LNCaP clone FGC (cell line): ENCODE data around the gene FAH.

Source experiments
- DNase-seq: peaks from one replicate; pipeline ENCODE4 v3.0.0-alpha.2; 2011; ENCODE audit warnings: low read depth
- H3K4me3 ChIP-seq: 2 replicates; pipeline ENCODE4 v1.5.1; 2011; ENCODE audit warnings: mild to moderate bottlenecking, low read depth, low read length, control low read depth
- TF ChIP-seq, protein P1 (sequence below): IDR thresholded peaks from 2 replicates; pipeline ENCODE4 v1.5.1; 2012; ENCODE audit warnings: mild to moderate bottlenecking; ENCODE audit not compliant: control insufficient read depth, insufficient read depth; ENCODE audit errors: extremely low read depth

FAH gene

DNA sequence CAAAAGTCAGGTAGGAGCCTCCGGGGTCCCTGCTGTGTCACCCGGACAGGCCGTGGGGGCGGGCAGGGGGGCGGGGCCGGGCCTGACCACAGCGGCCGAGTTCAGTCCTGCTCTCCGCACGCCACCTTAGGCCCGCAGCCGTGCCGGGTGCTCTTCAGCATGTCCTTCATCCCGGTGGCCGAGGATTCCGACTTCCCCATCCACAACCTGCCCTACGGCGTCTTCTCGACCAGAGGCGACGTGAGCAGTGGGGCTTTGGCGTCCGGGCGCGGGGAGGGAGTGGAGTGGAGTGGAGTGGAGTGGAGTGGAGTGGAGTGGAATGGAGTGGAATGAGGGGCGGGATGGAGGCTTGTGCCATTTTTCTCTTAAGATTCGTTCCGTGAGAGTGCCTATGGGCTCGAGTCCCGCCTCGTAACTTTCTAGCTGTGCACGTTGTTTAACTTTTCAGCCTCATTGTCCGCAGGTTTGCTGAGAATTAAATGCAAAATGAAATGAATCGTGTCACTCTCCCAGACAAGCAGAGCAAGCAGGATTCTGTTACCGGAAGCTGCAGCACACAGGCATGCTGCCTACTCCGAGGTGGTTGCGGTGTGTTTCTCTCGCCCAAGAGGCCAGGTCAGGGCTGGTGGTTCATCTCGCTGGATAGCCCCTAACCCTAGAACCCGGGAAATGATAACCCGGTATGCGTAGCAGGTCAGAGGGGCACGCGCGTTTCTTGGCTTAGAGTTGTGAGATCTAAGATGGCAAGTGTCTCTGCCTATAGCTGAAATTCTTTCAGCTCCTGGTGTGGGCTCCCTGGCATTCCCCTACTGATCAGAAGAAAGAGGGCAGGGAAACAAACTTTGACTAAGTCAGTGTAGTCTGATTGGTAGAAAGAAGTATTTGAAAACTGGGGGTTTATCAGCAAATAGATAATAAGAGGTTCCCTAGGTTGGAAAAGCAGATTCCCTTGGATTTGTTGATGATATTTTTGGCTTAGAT lies at the start of gene FAH:
TSS of gene FAH (plus strand) at position 104 of the 981 bp plus-strand sequence. CDS start at position 160, 56 bp downstream.
- peak within 1 kb of the TSS; percentile 63 for H3K4me3 ChIP-seq
- TF ChIP-seq, protein P1, sequence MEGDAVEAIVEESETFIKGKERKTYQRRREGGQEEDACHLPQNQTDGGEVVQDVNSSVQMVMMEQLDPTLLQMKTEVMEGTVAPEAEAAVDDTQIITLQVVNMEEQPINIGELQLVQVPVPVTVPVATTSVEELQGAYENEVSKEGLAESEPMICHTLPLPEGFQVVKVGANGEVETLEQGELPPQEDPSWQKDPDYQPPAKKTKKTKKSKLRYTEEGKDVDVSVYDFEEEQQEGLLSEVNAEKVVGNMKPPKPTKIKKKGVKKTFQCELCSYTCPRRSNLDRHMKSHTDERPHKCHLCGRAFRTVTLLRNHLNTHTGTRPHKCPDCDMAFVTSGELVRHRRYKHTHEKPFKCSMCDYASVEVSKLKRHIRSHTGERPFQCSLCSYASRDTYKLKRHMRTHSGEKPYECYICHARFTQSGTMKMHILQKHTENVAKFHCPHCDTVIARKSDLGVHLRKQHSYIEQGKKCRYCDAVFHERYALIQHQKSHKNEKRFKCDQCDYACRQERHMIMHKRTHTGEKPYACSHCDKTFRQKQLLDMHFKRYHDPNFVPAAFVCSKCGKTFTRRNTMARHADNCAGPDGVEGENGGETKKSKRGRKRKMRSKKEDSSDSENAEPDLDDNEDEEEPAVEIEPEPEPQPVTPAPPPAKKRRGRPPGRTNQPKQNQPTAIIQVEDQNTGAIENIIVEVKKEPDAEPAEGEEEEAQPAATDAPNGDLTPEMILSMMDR = no peak
- DNase-seq = no peak

DNA sequence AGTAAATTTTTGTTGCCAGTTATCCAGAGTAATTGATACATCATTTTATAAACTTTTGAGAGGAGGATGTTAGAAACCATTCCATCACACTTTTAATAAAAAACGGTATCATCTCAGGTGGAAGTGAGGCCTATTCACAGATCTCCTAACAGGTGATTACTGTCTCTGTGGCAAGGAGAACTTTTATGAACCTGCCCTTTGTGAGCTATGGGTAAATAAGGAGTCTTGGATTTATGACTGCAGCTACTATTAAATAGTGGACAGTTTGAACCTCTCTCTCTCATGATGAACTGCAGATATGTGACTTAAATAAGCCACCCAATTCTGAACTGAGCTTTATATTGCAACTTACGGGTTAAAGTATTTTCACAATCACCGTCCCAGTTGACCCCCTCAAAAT lies 47.6 kb upstream of the FAH start:
- no peak overlapping the region for H3K4me3 ChIP-seq
- peak; percentile 41 for DNase-seq
- TF ChIP-seq, protein P1 = no peak

DNA sequence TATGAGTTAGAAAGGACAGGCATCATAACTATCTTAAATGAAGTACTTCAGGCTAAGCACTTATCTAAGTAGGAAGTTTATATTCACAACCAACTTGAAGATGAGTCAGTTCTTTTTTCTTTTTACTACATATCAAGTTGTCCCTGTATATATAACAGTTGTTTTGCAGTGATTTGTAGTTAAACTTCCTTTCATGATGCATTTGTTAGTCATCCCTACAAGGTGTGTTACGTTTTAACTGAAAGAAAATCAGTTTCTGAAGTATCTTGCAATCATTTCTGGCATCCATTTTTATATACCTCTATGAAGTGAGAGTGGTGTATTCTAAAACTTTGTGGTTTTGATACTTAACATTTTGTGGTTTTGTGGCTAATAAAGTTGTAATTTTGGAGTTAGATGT lies 47.2 kb upstream of the FAH start:
- H3K4me3 ChIP-seq = no peak overlapping the region
- no peak for DNase-seq
- TF ChIP-seq, protein P1 = no peak

DNA sequence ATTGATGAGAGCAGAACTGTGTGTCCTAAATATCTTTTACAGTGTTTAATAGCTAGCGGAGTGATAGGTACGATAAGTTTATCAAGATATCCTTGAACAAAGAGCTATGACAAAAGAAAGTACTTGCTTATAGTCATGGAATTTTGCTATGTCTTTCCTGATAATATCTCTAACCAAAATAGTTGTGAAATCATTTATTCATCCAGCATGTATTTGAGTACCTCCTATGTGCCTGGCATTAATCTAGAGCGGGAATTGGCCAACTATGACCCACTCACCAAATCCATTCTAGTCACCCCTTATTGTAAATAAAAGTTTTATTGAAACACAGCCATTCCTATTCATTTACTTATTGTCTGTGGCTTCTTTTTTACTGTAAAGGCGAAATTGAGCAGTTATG lies 46.7 kb upstream of the FAH start:
- no peak for DNase-seq
- H3K4me3 ChIP-seq = no peak overlapping the region
- TF ChIP-seq, protein P1 = no peak

DNA sequence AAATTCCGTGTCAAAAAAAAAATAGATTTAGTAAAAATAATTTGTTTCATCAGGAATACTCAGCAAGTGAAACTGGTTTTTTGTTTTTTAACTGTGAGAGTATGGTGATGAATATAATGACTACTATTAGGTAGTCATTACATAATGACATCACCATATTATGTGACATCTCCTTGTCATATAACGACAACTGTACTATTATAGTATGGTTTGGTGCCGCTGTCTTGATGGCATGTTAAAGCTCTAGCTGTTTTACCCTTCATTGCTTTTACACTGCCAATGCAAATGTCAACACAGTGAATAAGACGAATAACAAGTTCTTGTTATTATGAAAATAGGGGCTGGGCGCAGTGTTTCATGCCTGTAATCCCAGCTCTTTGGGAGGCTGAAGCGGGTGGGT lies 45.6 kb upstream of the FAH start:
- H3K4me3 ChIP-seq = no peak overlapping the region
- no peak for DNase-seq
- TF ChIP-seq, protein P1 = no peak

DNA sequence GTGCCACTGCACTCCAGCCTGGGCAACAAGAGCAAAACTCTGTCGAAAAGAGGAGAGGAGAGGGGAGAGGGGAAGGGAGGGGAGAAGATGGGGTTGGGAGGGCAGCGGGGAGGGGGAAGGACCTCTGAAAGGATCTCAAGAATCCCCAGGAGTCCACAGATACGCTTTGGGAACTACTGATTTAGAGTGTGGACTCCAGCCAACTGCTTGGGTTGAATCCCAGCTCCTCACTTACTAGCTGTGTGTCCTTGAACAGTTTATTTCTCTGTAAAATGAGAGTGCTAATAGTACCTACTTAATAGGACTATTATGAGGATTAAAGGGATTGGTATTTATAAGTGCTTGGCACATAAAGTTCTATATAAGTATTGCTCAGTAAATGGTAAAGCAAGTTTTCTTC lies 45.0 kb upstream of the FAH start:
- H3K4me3 ChIP-seq = no peak overlapping the region
- peak; percentile 21 for DNase-seq
- TF ChIP-seq, protein P1 = no peak
